Smooth muscle cell (in vitro differentiated cells): ENCODE measurements around the gene PPEF2. TPM values are rescaled to one million over a fixed set of nuclear protein-coding genes. Genes with fewer than 3 reads are reported as not detected.

Experiments used
- DNase-seq: peaks from one replicate; lab custom pipeline; 2025; ENCODE audit not compliant: unreplicated experiment; lab: John Stamatoyannopoulos, UW
- H2AFZ ChIP-seq: fragments of 200-600 bp; sonication (generic); 2 replicates; pipeline ENCODE4 v1.6.0; 2016; ENCODE audit warnings: antibody characterized with exemption, low read depth, mild to moderate bottlenecking
- H3F3A ChIP-seq: fragments of 200-600 bp; sonication (generic); 2 replicates; pipeline ENCODE4 v1.6.0; 2017; ENCODE audit warnings: antibody characterized with exemption, low read depth
- H3K27ac ChIP-seq: fragments of 200-600 bp; sonication (generic); 2 replicates; pipeline ENCODE4 v1.5.1; 2016; ENCODE audit warnings: low read depth, mild to moderate bottlenecking
- H3K27me3 ChIP-seq: fragments of 200-600 bp; sonication (generic); 2 replicates; pipeline ENCODE4 v1.6.1; 2016; ENCODE audit warnings: low read depth, mild to moderate bottlenecking
- H3K36me3 ChIP-seq: fragments of 200-600 bp; sonication (generic); 2 replicates; pipeline ENCODE4 v1.5.1; 2016; ENCODE audit warnings: low read depth
- H3K4me1 ChIP-seq: fragments of 200-600 bp; sonication (generic); 2 replicates; pipeline ENCODE4 v1.5.1; 2016; ENCODE audit warnings: low read depth
- H3K4me2 ChIP-seq: fragments of 200-600 bp; sonication (generic); 2 replicates; pipeline ENCODE4 v1.6.0; 2016; ENCODE audit warnings: mild to moderate bottlenecking
- H3K4me3 ChIP-seq: fragments of 200-600 bp; sonication (generic); 2 replicates; pipeline ENCODE4 v1.5.1; 2016; ENCODE audit warnings: mild to moderate bottlenecking
- H3K79me2 ChIP-seq: fragments of 200-600 bp; sonication (generic); 2 replicates; pipeline ENCODE4 v1.6.0; 2016; ENCODE audit warnings: low read depth, mild to moderate bottlenecking
- H3K9ac ChIP-seq: fragments of 200-600 bp; sonication (generic); 2 replicates; pipeline ENCODE4 v1.6.0; 2016; ENCODE audit warnings: low read depth
- H3K9me3 ChIP-seq: fragments of 200-600 bp; sonication (generic); replicated peaks from 2 replicates; pipeline ENCODE4 v1.5.1; 2016; ENCODE audit warnings: low read depth
- H4K20me1 ChIP-seq: fragments of 200-600 bp; sonication (generic); 2 replicates; pipeline ENCODE4 v1.6.0; 2016; ENCODE audit warnings: low read depth
- WGBS: methylation state at CpG from one replicate; pipeline ENCODE4 v1.1.7; 2016; ENCODE audit warnings: low lambda C conversion rate; 5-methylcytosine and 5-hydroxymethylcytosine counted together
- polyA plus RNA-seq: library from polyadenylated mRNA; unstranded; fragments of >200 nt; fragmentation: Nextera tagmentation; extraction: Ambion mirVana; gene quantifications from 2 replicates; pipeline ENCODE4 v1.2.1, GENCODE V29; 2016
- total RNA-seq: library from RNA; depleted of rRNA; stranded (reverse); fragments of >200 nt; gene quantifications from 2 replicates; pipeline ENCODE4 v1.2.3, GENCODE V29; 2014
- TF ChIP-seq, protein P1 (sequence below): fragments of 200-600 bp; sonication (generic); IDR thresholded peaks from 2 replicates; pipeline ENCODE4 v1.5.1; 2017; ENCODE audit warnings: borderline replicate concordance, mild to moderate bottlenecking, antibody characterized with exemption; ENCODE audit not compliant: insufficient read depth, poor library complexity, severe bottlenecking

Gene PPEF2
- total and polyA plus RNA-seq, 2 experiments from 2014 or later = not detected

DNA sequence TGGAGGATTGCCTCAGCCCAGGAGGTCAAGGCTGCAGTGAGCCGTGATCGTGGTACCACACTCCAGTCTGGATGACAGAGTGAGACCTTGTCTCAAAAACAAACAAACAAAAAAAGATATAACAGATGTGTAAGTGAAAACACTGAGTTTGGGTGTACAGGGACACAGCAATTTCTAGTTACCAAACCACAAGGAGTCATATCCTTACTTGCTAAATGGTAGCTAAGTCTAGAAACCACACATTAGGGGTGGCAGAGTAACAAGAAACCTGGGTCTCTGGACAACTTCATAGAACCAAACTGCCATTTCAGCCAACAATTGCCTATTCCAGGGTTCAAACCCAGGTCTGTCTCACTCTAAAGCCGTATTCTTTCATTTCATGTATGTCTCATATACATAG is 20.8 kb downstream of the PPEF2 start:
- no peak for DNase-seq
- Histone ChIP-seq H3K4me2 (no peak overlapping the region), H3K27me3 (peaks cover 18% of the 10 kb centered on the region), H3K4me3 (no peak overlapping the region), H3K27ac (no peak overlapping the region), H3K9ac (no peak overlapping the region), H3K4me1 (peaks cover 6% of the 10 kb centered on the region), H2AFZ (no peak overlapping the region), H3F3A (no peaks in the 10 kb centered on the region), H3K36me3 (no peaks in the 10 kb centered on the region), H3K79me2 (no peaks in the 10 kb centered on the region), H3K9me3 (no peaks in the 10 kb centered on the region), H4K20me1 (no peaks in the 10 kb centered on the region)
- WGBS = 96% methylated on average over 3 of the region's 3 CpGs
- TF ChIP-seq, protein P1, sequence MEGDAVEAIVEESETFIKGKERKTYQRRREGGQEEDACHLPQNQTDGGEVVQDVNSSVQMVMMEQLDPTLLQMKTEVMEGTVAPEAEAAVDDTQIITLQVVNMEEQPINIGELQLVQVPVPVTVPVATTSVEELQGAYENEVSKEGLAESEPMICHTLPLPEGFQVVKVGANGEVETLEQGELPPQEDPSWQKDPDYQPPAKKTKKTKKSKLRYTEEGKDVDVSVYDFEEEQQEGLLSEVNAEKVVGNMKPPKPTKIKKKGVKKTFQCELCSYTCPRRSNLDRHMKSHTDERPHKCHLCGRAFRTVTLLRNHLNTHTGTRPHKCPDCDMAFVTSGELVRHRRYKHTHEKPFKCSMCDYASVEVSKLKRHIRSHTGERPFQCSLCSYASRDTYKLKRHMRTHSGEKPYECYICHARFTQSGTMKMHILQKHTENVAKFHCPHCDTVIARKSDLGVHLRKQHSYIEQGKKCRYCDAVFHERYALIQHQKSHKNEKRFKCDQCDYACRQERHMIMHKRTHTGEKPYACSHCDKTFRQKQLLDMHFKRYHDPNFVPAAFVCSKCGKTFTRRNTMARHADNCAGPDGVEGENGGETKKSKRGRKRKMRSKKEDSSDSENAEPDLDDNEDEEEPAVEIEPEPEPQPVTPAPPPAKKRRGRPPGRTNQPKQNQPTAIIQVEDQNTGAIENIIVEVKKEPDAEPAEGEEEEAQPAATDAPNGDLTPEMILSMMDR = no peak

- H3K27me3 ChIP-seq = peaks cover 18% of the 10 kb centered on the region
- TF ChIP-seq, protein P1 = no peak
- no peak overlapping the region for H2AFZ ChIP-seq
- H3F3A ChIP-seq = no peaks in the 10 kb centered on the region
- H3K9ac ChIP-seq = no peak overlapping the region
- H3K27ac ChIP-seq = no peak overlapping the region
- peaks cover 6% of the 10 kb centered on the region for H3K4me1 ChIP-seq
- no peak overlapping the region for H3K4me3 ChIP-seq
- no peaks in the 10 kb centered on the region for H3K9me3 ChIP-seq
- no peak overlapping the region for H3K4me2 ChIP-seq
- H3K36me3 ChIP-seq = no peaks in the 10 kb centered on the region
- no peaks in the 10 kb centered on the region for H4K20me1 ChIP-seq
- 30% methylated on average over 1 of the region's 1 CpG for WGBS
- DNase-seq = no peak
- H3K79me2 ChIP-seq = no peaks in the 10 kb centered on the region
Measured at GRCh38 chr4:75880278-75880677, 22.0 kb downstream of the PPEF2 start.

- WGBS = 82% methylated on average over 6 of the region's 6 CpGs
- DNase-seq = no peak
- Histone ChIP-seq H3K27ac (no peak overlapping the region), H3K4me3 (no peak overlapping the region), H3F3A (no peaks in the 10 kb centered on the region), H2AFZ (no peak overlapping the region), H3K79me2 (no peaks in the 10 kb centered on the region), H3K4me2 (no peak overlapping the region), H3K36me3 (no peaks in the 10 kb centered on the region), H3K4me1 (peaks cover 6% of the 10 kb centered on the region), H3K27me3 (peaks cover 18% of the 10 kb centered on the region), H4K20me1 (no peaks in the 10 kb centered on the region), H3K9ac (no peak overlapping the region), H3K9me3 (no peaks in the 10 kb centered on the region)
- TF ChIP-seq, protein P1 = no peak
Measured at GRCh38 chr4:75878246-75878756, 24.0 kb downstream of the PPEF2 start.

- WGBS = 93% methylated on average over 18 of the region's 18 CpGs
- peaks cover 18% of the 10 kb centered on the region for H3K27me3 ChIP-seq
- TF ChIP-seq, protein P1 = no peak
Measured at GRCh38 chr4:75876218-75876617, 26.0 kb downstream of the PPEF2 start.

More at GRCh38 chr4:75876218-75876617, 26.0 kb downstream of the PPEF2 start:
- H2AFZ ChIP-seq = no peak overlapping the region
- H3K36me3 ChIP-seq = no peaks in the 10 kb centered on the region
- H3K4me2 ChIP-seq = no peak overlapping the region
- H3K27ac ChIP-seq = no peak overlapping the region
- H3K9ac ChIP-seq = no peak overlapping the region
- H3K4me1 ChIP-seq = peaks cover 6% of the 10 kb centered on the region
- DNase-seq = no peak
- H3K4me3 ChIP-seq = no peak overlapping the region
- no peaks in the 10 kb centered on the region for H4K20me1 ChIP-seq
- H3K9me3 ChIP-seq = no peaks in the 10 kb centered on the region
- H3F3A ChIP-seq = no peaks in the 10 kb centered on the region
- no peaks in the 10 kb centered on the region for H3K79me2 ChIP-seq
